Skin of body (tissue), 2 donors: ENCODE results near the gene SPOP. TPM values are rescaled to one million over a fixed set of nuclear protein-coding genes. Genes with fewer than 3 reads are reported as not detected.
"Not testable (repeated sequence)": the region's sequence is repeated elsewhere in the genome, so short reads cannot be mapped to it uniquely, and the experiment has no call there.

Source experiments
- DNase-seq: peaks from one replicate; lab custom pipeline; 2025; lab: John Stamatoyannopoulos, UW
- total RNA-seq: library from RNA; depleted of rRNA; stranded (reverse); fragments of >200 nt; gene quantifications from one replicate; pipeline ENCODE4 v1.2.3, GENCODE V29; 2014

Gene SPOP
- total RNA-seq, 1 donor from 2014 or later, result 77.3 TPM

- DNase-seq, result no peak
Observed at GRCh38 chr17:49552070-49552751, 125.7 kb downstream of the SPOP start.

- no peak for DNase-seq
Observed at GRCh38 chr17:49551221-49552069, 126.5 kb downstream of the SPOP start.

DNA sequence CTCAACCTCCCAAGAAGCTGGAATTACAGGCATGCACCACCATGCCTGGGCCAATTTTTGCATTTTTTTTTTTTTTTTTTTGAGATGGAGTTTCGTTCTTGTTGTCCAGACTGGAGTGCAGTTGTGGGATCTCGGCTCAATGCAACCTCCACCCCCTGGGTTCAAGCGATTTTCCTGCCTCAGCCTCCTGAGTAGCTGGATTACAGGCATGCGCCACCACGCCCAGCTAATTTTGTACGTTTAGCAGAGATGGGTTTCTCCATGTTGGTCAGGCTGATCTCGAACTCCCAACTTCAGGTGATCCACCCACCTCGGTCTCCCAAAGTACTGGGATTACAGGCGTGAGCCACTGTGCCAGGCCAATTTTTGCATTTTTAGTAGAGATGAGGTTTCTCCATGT lies 127.1 kb downstream of the SPOP start:
- DNase-seq, result not testable (repeated sequence)

GRCh38 chr17:49549691-49550678 lies 127.9 kb downstream of the SPOP start:
- no peak for DNase-seq

GRCh38 chr17:49549311-49549605 lies 128.6 kb downstream of the SPOP start:
- no peak for DNase-seq

Other genes with a start within 250 kb of the SPOP start
- gene NGFR, start 182.8 kb downstream of the SPOP start, total RNA-seq, result 11.2 TPM
- gene NXPH3, start 102.2 kb downstream of the SPOP start, total RNA-seq, result 0.89 TPM
- gene SLC35B1, start 29.9 kb upstream of the SPOP start, total RNA-seq, result 33.5 TPM
- gene FAM117A, start 86.0 kb upstream of the SPOP start, total RNA-seq, result 4.9 TPM
- gene KAT7, start 110.6 kb upstream of the SPOP start, total RNA-seq, result 35.6 TPM
- not detected for gene TAC4, start 170.0 kb upstream of the SPOP start, total RNA-seq